Natural killer cell treated with Interleukin-12 subunit alpha and Interleukin-12 subunit beta and Interleukin-15 and Interleukin-18, amount 100 ng/mL, for 72 hours (primary cell): ENCODE data around the gene PHF14. TPM values are rescaled to one million over a fixed set of nuclear protein-coding genes. Genes with fewer than 3 reads are reported as not detected.

Experiments
- ATAC-seq, 2 donors: fragments of 150-1000 bp; cut with Tn5 transposase in 1 of 2; sonication (Bioruptor Pico), chemical (Tn5 transposase) in 1 of 2; 2 replicates each; pipeline ENCODE4 v1.10.0; 2021
- DNase-seq: peaks from one replicate; pipeline ENCODE4 v3.0.0; 2022; ENCODE audit warnings: low spot score
- H3K27ac Mint-ChIP-seq, 2 donors: 1 replicate in 1 of 2; 2 replicates in 1 of 2; pipeline ENCODE4 v1.8.0; 2022; ENCODE audit warnings: mixed read lengths in 2 of 2, mild to moderate bottlenecking in 1 of 2, moderate library complexity in 1 of 2
- H3K27me3 Mint-ChIP-seq, 2 donors: 1 replicate in 1 of 2; 2 replicates in 1 of 2; pipeline ENCODE4 v1.8.0; 2022; ENCODE audit warnings: mixed read lengths in 2 of 2
- H3K36me3 Mint-ChIP-seq: one replicate; pipeline ENCODE4 v1.8.0; 2022; ENCODE audit warnings: mixed read lengths
- H3K4me1 Mint-ChIP-seq, 2 donors: 1 replicate in 1 of 2; 2 replicates in 1 of 2; pipeline ENCODE4 v1.8.0; 2022; ENCODE audit warnings: low read depth in 2 of 2, mixed read lengths in 2 of 2, mild to moderate bottlenecking in 1 of 2
- H3K4me3 Mint-ChIP-seq: one replicate; pipeline ENCODE4 v1.8.0; 2022; ENCODE audit warnings: mixed read lengths
- H3K9me3 Mint-ChIP-seq: 2 replicates; pipeline ENCODE4 v1.8.0; 2022; ENCODE audit warnings: mixed read lengths
- total RNA-seq, 2 donors: library from RNA; stranded (reverse); gene quantifications; one replicate each; pipeline ENCODE4 v1.2.3, GENCODE V29; 2022

Gene PHF14
- total RNA-seq, 2 donors from 2014 or later = 22.0 to 52.3 TPM

DNA sequence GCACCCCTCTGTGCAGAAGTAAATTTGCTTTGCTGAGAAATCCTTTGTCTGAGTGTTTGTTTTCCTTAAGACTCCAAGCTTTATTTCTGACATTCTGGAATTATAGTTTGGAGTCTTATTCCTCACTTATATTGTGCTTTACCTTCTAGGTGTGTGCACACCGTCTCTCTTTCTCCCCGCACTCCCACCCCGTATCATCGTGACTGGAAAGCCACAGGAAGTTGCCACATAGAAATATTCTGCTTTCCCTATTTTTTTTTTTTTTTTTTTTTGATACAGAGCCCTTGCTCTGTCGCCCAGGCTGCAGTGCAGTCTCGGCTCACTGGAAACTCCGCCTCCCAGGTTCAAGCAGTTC is 109.5 kb downstream of the PHF14 start:
- no peak for ATAC-seq
- Mint-ChIP-seq H3K4me1 (no peaks in the 10 kb centered on the region), H3K36me3 (peaks cover 9% of the 10 kb centered on the region), H3K9me3 (no peaks in the 10 kb centered on the region), H3K27me3 (no peaks in the 10 kb centered on the region), H3K27ac (no peak overlapping the region), H3K4me3 (no peak overlapping the region)
- DNase-seq = no peak

DNA sequence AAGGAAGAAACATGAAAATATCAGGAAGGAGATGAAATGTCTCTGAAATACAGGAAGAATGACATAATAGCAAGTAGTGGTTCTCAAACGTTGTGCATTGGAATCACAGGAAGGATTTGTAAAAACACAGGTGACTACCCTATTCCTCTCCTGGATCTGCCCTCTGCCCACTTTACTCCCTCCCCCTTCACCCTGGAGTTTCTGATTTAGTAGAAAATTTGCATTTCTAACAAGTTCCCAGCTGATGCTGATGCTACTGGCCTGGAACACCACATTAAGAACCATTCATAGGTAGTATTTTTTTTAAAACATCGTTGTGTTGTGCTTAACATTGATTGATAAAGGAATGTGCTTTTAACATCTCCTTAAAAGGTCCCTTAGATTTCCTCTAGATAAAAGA is 130.9 kb downstream of the PHF14 start:
- H3K4me1 Mint-ChIP-seq = no peaks in the 10 kb centered on the region
- DNase-seq (no peak), ATAC-seq (no peak)
- no peaks in the 10 kb centered on the region for H3K36me3 Mint-ChIP-seq
- H3K4me3 Mint-ChIP-seq = no peak overlapping the region
- no peaks in the 10 kb centered on the region for H3K27me3 Mint-ChIP-seq
- H3K27ac Mint-ChIP-seq = no peak overlapping the region
- no peaks in the 10 kb centered on the region for H3K9me3 Mint-ChIP-seq

DNA sequence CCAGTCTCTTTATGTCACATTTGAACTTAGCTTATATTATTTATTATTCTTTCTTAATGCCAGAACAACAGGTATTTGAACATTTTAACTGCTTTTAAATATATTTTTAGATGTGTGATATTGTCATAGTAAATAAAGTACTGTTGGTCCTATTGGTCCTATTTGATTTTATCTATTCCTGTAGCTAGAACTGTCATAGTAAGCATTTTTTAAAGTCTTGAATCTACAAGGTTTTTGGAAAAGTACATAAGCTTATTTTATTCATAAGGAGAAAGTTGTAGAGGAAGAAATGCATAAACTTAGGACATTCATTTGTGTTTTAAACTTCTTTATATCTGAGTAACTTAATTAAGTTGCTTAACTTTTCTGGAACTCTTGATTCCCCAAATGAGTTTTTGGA is 136.0 kb downstream of the PHF14 start:
- Mint-ChIP-seq H3K27ac (no peak overlapping the region), H3K4me1 (no peaks in the 10 kb centered on the region), H3K4me3 (no peak overlapping the region), H3K27me3 (no peaks in the 10 kb centered on the region), H3K9me3 (no peaks in the 10 kb centered on the region), H3K36me3 (no peaks in the 10 kb centered on the region)
- ATAC-seq (no peak), DNase-seq (no peak)

DNA sequence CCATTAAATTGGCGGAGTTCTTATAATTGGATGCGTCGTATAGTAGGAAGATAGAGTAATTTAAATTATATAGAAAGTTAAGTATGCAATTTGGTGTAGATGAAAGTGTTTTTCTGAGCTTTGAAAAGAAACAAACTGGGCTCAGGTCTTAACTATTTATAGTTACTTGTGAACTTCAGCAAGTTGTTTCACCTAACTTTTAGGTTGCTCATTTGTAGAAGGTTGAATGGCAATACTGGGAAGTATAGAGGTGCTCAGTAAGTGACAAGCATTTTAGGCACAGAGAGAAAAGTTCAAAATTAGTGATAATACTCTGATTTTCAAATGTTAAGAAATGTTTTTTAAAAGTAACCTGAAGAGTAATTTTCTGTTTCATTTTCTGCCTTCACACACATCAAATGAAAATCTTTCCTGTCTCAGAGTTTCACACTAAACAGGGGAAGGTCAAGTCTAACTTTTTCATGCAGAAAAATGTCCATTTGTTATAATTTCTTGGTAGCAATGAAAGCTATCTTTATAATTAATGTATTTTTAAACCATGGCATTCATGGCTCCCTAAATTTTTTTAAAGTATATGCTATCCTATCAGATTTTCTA is 146.5 kb downstream of the PHF14 start:
- no peak for ATAC-seq
- Mint-ChIP-seq H3K9me3 (no peaks in the 10 kb centered on the region), H3K27ac (peak overlapping the region; percentile 56 to 67), H3K4me3 (peak overlapping the region; percentile 60), H3K27me3 (no peaks in the 10 kb centered on the region), H3K4me1 (peaks cover 0 to 7% of the 10 kb centered on the region in 2 donors), H3K36me3 (no peaks in the 10 kb centered on the region)
- DNase-seq = no peak

DNA sequence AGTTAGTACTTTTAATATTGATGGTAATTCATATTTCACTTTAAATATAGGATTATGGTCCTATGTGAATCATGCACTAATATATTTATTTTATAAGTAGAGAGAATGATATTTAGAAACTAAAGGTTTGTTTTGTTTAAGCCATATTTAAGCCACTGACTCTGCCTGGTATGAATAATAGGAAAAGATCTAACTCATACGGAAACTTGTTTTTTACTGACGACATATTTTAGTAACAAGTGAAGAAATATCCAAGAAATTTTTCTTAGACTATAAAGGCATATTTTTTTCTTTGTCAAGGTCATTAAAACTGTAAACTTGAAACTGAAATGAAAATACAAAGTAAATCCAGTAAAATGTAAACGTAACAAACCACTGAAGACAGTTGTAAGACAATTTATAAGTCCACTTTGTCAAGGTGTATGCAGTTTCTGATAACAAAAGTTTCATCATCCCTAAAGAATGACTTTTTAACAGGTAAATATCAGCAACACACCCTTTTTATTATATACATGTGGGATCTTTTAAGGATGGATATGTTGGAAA is 147.1 kb downstream of the PHF14 start:
- no peak for DNase-seq
- Mint-ChIP-seq H3K36me3 (no peaks in the 10 kb centered on the region), H3K4me3 (peak overlapping the region; percentile 48), H3K4me1 (peaks cover 0 to 7% of the 10 kb centered on the region in 2 donors), H3K9me3 (no peaks in the 10 kb centered on the region), H3K27me3 (no peaks in the 10 kb centered on the region), H3K27ac (peak overlapping the region in 1 of 2 donors; percentile 67)
- ATAC-seq = peak; percentile 60 to 62

DNA sequence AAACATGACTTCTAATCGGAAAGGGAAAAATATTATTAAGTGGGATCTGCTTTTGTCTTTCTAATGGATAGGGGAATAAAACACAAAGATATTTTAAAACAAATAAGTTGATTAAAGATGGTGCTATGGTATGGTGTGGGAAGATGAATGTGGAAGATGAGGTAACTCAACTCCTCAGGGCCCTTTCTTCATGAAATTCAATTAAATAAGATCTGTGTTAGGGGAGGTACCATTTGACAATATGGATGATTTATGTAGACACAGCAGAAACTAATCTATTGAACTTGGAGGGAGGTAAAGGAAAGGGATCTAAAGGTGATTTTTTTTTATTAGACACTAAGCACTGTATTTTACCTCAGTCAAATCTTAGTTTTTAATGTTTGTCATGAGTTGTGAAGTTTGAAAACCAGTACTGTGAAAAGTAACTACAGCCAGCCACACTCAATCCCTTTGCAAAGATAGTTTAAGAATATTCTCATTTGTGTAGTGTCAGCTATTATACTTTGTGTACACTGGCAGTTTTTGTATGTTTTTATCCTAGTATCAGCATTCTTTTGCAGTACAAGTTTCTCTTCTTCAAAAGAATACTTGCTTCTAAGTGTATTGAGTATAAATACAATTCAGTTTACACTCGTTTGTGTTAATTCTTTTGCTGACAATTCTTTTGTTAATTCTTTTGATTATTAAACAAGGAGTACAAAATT is 151.3 kb downstream of the PHF14 start:
- H3K27me3 Mint-ChIP-seq = no peaks in the 10 kb centered on the region
- no peak overlapping the region for H3K27ac Mint-ChIP-seq
- DNase-seq = no peak
- H3K4me1 Mint-ChIP-seq = peaks cover 29 to 37% of the 10 kb centered on the region in 2 donors
- no peaks in the 10 kb centered on the region for H3K36me3 Mint-ChIP-seq
- no peak for ATAC-seq
- no peak overlapping the region for H3K4me3 Mint-ChIP-seq
- H3K9me3 Mint-ChIP-seq = no peaks in the 10 kb centered on the region

DNA sequence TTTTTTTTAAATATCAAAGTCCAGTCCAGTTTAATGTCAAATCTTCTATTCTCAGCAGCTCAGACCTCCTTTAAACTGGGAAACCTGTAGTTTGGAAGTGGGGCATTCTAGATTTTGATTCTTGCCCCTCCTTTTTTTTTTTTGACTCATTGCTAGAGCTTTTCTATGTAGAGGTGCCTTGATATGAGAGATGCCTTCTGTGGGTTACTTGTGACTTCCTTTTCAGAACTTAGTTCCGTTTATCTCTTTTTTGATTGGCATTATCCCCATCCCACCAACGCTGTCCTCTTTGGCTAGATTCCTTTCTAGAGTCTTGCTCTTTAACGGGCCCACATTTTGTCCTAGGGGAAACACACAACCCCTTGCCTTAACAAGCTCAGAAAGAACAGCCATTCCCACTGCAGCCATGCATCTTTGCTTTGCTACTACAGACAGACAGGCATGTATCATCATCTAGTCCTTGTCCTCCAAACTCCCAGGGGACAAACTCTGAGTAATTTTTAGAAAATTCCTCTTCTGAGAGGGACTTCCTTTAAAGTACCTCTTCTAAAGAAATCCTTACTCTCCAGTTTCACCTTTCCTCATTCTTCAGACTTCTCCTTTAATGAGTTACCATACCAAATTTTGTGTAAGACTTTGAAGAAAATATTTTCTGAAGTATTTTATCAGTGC is 153.6 kb downstream of the PHF14 start:
- peak; percentile 64 to 81 for ATAC-seq
- Mint-ChIP-seq H3K4me3 (peak overlapping the region; percentile 62), H3K36me3 (peaks cover 11% of the 10 kb centered on the region)

DNA sequence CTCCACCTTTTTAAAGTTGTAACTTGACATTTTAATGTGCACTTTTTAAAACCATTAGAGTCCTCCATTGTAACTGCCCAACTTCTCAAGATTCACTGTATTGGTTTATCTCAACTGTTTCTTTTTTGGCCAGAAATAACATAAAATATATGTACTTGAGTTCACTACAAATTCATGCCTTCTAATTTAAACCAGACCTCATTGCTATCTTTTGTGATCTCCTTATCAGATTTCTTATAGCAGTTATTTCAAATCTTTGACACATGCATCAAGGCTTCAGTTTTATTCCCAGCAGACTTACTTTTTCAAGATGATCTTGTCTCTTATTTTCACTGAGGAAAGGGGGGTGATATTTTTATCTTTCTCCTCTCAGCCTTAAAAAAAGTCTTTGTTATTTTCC is 154.3 kb downstream of the PHF14 start:
- peaks cover 13% of the 10 kb centered on the region for H3K36me3 Mint-ChIP-seq
- DNase-seq = no peak

More for the DNA sequence above, 153.6 kb downstream of the PHF14 start:
- Mint-ChIP-seq H3K9me3 (peaks cover 3% of the 10 kb centered on the region), H3K27me3 (no peaks in the 10 kb centered on the region), H3K27ac (peak overlapping the region; percentile 42 to 79), H3K4me1 (peaks cover 39 to 52% of the 10 kb centered on the region in 2 donors)
- no peak for DNase-seq

DNA sequence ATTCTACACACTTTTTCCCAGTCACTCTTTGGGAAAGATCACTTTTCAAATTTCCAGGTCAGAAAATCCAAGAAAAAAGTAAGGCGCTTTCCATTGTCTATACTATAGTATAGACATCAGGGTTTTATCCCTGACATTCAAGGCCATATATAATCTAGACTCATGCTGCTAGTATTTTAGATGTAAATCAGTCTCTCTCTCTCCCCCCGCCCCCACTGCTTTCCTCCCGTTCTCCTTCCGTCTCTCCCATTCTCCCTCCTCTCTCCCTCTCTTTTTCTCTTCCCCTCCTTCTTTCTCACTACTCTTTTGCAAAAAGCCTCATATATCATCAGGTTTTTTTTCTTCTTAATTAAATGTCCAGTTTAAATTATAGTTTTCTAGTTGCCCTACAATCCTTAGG is 154.8 kb downstream of the PHF14 start:
- peaks cover 13% of the 10 kb centered on the region for H3K36me3 Mint-ChIP-seq
- H3K9me3 Mint-ChIP-seq = peaks cover 3% of the 10 kb centered on the region
- peak overlapping the region; percentile 42 to 79 for H3K27ac Mint-ChIP-seq
- H3K4me1 Mint-ChIP-seq = peaks cover 39 to 58% of the 10 kb centered on the region in 2 donors
- H3K27me3 Mint-ChIP-seq = no peaks in the 10 kb centered on the region
- DNase-seq (no peak), ATAC-seq (no peak)
- peak overlapping the region; percentile 62 for H3K4me3 Mint-ChIP-seq

More for the DNA sequence above, 154.3 kb downstream of the PHF14 start:
- ATAC-seq = no peak
- Mint-ChIP-seq H3K4me3 (peak overlapping the region; percentile 62), H3K9me3 (peaks cover 3% of the 10 kb centered on the region), H3K4me1 (peaks cover 39 to 58% of the 10 kb centered on the region in 2 donors), H3K27me3 (no peaks in the 10 kb centered on the region), H3K27ac (peak overlapping the region; percentile 42 to 79)

DNA sequence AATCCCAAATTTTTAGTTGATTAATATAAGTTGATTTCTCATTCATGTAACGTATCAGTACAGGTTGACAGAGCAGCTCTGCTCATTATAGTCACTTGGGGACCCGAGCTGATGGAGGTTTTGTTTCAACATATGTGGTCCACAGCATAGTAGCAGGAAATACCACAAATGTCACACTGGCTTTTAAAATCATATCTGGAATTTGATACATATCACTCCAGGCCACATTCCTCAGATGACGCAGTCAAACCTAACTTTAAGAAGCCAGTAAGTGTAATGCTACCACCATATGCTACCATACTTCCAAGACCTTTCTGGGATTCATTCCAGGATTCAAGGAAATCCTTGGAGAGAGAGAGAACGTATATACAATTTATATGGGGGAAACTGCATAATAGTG is 156.3 kb downstream of the PHF14 start:
- H3K27ac Mint-ChIP-seq = peak overlapping the region; percentile 6 to 56
- H3K4me3 Mint-ChIP-seq = peak overlapping the region; percentile 19
- peaks cover 39 to 58% of the 10 kb centered on the region in 2 donors for H3K4me1 Mint-ChIP-seq
- DNase-seq (peak; percentile 56), ATAC-seq (peak; percentile 80 to 90)
- peaks cover 3% of the 10 kb centered on the region for H3K9me3 Mint-ChIP-seq
- no peaks in the 10 kb centered on the region for H3K27me3 Mint-ChIP-seq
- peaks cover 13% of the 10 kb centered on the region for H3K36me3 Mint-ChIP-seq

DNA sequence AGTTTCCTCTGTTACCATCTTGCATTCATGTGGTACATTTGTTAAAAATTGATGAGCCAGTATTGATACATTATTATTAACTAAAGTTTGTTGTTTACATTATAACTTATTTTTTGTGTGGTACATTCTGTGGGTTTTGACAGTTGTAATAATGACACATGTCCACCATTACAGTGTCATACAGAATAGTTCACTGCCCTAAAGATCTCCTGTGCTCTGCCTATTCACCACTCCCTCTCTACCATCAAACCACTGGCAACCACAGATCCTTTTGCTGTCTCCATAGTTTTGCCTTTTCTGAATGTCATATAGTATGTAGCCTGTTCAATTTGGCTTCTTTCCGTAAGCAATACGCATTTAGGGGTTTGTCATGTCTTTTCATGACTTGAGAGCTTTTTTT is 156.9 kb downstream of the PHF14 start:
- ATAC-seq (peak in 1 of 2 donors; percentile 51), DNase-seq (no peak)
- H3K9me3 Mint-ChIP-seq = peaks cover 3% of the 10 kb centered on the region
- no peaks in the 10 kb centered on the region for H3K27me3 Mint-ChIP-seq
- peak overlapping the region; percentile 6 to 56 for H3K27ac Mint-ChIP-seq
- H3K4me3 Mint-ChIP-seq = peak overlapping the region; percentile 55
- peaks cover 39 to 58% of the 10 kb centered on the region in 2 donors for H3K4me1 Mint-ChIP-seq
- H3K36me3 Mint-ChIP-seq = peaks cover 13% of the 10 kb centered on the region

DNA sequence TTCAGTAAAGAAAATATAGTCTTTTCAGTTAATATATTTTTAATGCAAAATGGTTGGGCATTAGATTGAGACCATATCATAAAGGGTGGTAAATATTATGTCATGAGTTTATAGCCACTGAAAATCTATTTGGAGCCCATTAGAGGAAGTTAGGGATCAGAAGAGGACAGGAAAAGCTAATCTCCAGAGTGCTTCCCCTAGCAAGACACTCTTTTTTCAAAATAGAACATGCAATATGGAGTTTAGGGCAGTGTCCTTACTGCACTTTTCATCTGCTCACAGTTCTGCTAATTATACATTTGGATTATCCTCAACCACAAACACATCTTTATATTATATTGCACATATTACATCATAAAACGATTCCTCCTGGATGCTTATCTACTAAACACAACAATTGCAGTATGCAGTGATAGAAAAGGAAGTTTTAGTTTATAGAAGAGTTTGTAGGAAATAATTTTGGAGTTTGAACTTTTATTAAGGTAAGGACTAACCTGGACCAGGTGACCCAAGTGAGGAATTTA is 159.8 kb downstream of the PHF14 start:
- Mint-ChIP-seq H3K9me3 (peaks cover 3% of the 10 kb centered on the region), H3K4me1 (peaks cover 18 to 35% of the 10 kb centered on the region in 2 donors), H3K4me3 (no peak overlapping the region), H3K27ac (no peak overlapping the region), H3K36me3 (peaks cover 13% of the 10 kb centered on the region), H3K27me3 (no peaks in the 10 kb centered on the region)
- no peak for ATAC-seq
- DNase-seq = no peak

DNA sequence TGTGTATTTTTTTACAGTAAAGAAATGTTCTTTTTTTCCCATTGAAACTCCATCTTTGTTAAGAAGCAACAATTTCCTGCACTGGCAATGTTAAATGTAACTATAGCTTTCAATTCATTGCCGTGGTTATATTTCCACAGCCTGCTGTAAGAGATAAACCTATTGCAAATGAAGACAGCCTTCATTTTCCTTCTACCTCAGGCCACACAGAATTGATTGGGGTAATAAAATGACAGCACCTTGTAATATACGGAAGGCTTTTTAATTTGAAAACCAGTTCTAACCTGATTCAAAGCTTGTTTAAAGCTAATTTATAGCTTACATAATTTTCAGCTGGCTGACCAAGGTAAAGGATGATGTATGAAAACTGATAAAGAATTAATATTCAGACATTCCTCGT is 161.9 kb downstream of the PHF14 start:
- ATAC-seq (no peak), DNase-seq (no peak)
- Mint-ChIP-seq H3K9me3 (peaks cover 3% of the 10 kb centered on the region), H3K4me1 (peaks cover 4 to 19% of the 10 kb centered on the region in 2 donors), H3K4me3 (no peak overlapping the region), H3K27ac (no peak overlapping the region), H3K27me3 (no peaks in the 10 kb centered on the region), H3K36me3 (peaks cover 13% of the 10 kb centered on the region)

DNA sequence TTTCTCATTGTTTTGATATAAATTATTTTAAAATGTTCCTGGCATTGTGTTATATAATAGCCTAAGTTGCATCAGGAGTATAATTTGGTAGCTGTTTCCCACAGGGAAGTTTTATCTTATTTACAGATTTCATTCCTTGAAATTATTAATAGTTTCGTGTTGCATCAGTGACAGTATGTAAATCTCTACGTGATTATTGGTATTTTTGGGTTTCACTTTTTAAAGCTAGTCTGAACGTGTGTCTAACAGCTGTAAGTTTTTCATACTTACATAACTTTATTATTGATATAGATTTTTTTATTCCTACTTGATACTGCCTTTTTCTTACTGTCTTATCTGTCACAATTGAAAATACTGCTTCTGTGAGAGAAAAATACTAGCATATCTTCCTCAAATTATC is 167.9 kb downstream of the PHF14 start:
- Mint-ChIP-seq H3K27ac (no peak overlapping the region), H3K4me3 (no peak overlapping the region), H3K27me3 (no peaks in the 10 kb centered on the region), H3K36me3 (no peaks in the 10 kb centered on the region), H3K9me3 (no peaks in the 10 kb centered on the region), H3K4me1 (no peaks in the 10 kb centered on the region)
- ATAC-seq = no peak
- no peak for DNase-seq
